Suprapubic skin (tissue), 4 donors: ENCODE data around the gene PORCN. TPM values are rescaled to one million over a fixed set of nuclear protein-coding genes. Genes with fewer than 3 reads are reported as not detected.
A peak's percentile ranks its signal among the peaks of the same experiment; 100 is the strongest.

Source experiments
- DNase-seq, 2 donors: peaks; one replicate each; pipeline ENCODE4 v3.0.0-alpha.2; 2019; ENCODE audit warnings: low spot score in 2 of 2
- H3K27ac ChIP-seq: fragments of 200-600 bp; sonication (generic); one replicate; pipeline ENCODE4 v1.5.1; 2019
- H3K27me3 ChIP-seq: fragments of 200-600 bp; sonication (generic); one replicate; pipeline ENCODE4 v1.5.1; 2019
- H3K36me3 ChIP-seq: fragments of 200-600 bp; sonication (generic); one replicate; pipeline ENCODE4 v1.5.1; 2019
- H3K4me1 ChIP-seq: fragments of 200-600 bp; sonication (generic); one replicate; pipeline ENCODE4 v1.5.1; 2019
- H3K4me3 ChIP-seq: fragments of 200-600 bp; sonication (generic); one replicate; pipeline ENCODE4 v1.5.1; 2019; ENCODE audit warnings: mild to moderate bottlenecking
- H3K9me3 ChIP-seq: fragments of 200-600 bp; sonication (generic); one replicate; pipeline ENCODE4 v1.5.1; 2019
- CTCF ChIP-seq, 2 donors: fragments of 200-600 bp in 1 of 2; fragments of 450-650 bp in 1 of 2; sonication (generic) in 1 of 2; IDR thresholded peaks; one replicate each; pipeline ENCODE4 v1.5.1; 2016 to 2019; ENCODE audit warnings: antibody characterized with exemption in 2 of 2, mild to moderate bottlenecking in 1 of 2, moderate library complexity in 1 of 2
- EP300 ChIP-seq: sonication (generic); formaldehyde crosslinking; IDR thresholded peaks from one replicate; pipeline ENCODE4 v1.6.1; 2017; ENCODE audit warnings: antibody characterized with exemption
- POLR2A ChIP-seq, 2 donors: fragments of 450-650 bp; IDR thresholded peaks; one replicate each; pipeline ENCODE4 v1.6.1; 2017; ENCODE audit warnings: antibody characterized with exemption in 2 of 2, mild to moderate bottlenecking in 2 of 2, moderate library complexity in 2 of 2
- POLR2AphosphoS5 ChIP-seq, 3 donors: sonication (generic); formaldehyde crosslinking; IDR thresholded peaks; one replicate each; pipeline ENCODE4 v1.6.1; 2017; ENCODE audit warnings: antibody characterized with exemption in 3 of 3
- WGBS: methylation state at CpG from one replicate; pipeline ENCODE4 v1.1.5; 2018; 5-methylcytosine and 5-hydroxymethylcytosine counted together
- total RNA-seq, 4 donors: library from RNA; depleted of rRNA; stranded (reverse); fragments of >200 nt; gene quantifications; one replicate each; pipeline ENCODE4 v1.1.0, GENCODE V29; 2016

Gene PORCN
- total RNA-seq, 4 donors from 2014 or later: 16.7 to 34.5 (median 25.8) TPM

GRCh38 chrX:48489892-48490291 is 18.9 kb upstream of the PORCN start:
- TF ChIP-seq POLR2A (IDR thresholded peaks at IDR 0.05) (no peak), CTCF (IDR thresholded peaks at IDR 0.05) (no peak), EP300 (no peak), POLR2AphosphoS5 (IDR thresholded peaks at IDR 0.05) (no peak)
- no peaks in the 10 kb centered on the region for H3K9me3 ChIP-seq
- H3K4me3 ChIP-seq: no peak overlapping the region
- no peaks in the 10 kb centered on the region for H3K27me3 ChIP-seq
- peak overlapping the region; percentile 60 for H3K27ac ChIP-seq
- WGBS: 65% methylated on average over 2 of the region's 2 CpGs
- no peaks in the 10 kb centered on the region for H3K4me1 ChIP-seq
- no peaks in the 10 kb centered on the region for H3K36me3 ChIP-seq
- DNase-seq: no peak

- Histone ChIP-seq H3K9me3 (no peaks in the 10 kb centered on the region), H3K4me1 (no peaks in the 10 kb centered on the region), H3K4me3 (no peak overlapping the region), H3K27ac (peak overlapping the region; percentile 60), H3K27me3 (no peaks in the 10 kb centered on the region), H3K36me3 (no peaks in the 10 kb centered on the region)
- DNase-seq: no peak
- TF ChIP-seq POLR2A (IDR thresholded peaks at IDR 0.05): no peak
- TF ChIP-seq EP300: no peak
- no peak for TF ChIP-seq CTCF (IDR thresholded peaks at IDR 0.05)
- no peak for TF ChIP-seq POLR2AphosphoS5 (IDR thresholded peaks at IDR 0.05)
- WGBS: 64% methylated on average over 8 of the region's 8 CpGs
Measured at GRCh38 chrX:48490661-48491060, 18.1 kb upstream of the PORCN start.

DNA sequence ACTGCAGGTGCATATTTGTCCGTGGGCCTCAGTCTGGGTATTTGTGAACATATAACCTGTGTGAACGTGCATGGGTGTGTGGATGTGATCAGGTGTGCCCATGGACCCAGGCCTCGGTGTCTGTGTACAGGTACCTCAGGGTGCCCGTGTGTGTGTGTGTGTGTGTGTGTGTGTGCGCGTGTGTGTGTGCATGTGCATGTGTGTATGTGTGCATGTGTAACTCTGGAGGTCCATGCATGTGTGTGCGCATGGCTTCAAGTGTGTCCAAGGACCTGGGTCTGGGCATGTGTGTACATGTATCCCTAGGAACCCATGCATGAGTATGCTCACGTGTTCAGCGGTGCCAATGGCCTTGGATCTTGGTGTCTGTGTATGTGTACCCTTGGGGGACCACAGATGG is 17.0 kb upstream of the PORCN start:
- no peaks in the 10 kb centered on the region for H3K27me3 ChIP-seq
- H3K27ac ChIP-seq: no peak overlapping the region
- TF ChIP-seq POLR2A (IDR thresholded peaks at IDR 0.05): no peak
- TF ChIP-seq POLR2AphosphoS5 (IDR thresholded peaks at IDR 0.05): no peak
- no peak for TF ChIP-seq EP300
- no peak for TF ChIP-seq CTCF (IDR thresholded peaks at IDR 0.05)
- H3K4me3 ChIP-seq: no peak overlapping the region
- H3K36me3 ChIP-seq: no peaks in the 10 kb centered on the region
- no peaks in the 10 kb centered on the region for H3K9me3 ChIP-seq
- 84% methylated on average over 6 of the region's 9 CpGs for WGBS
- DNase-seq: no peak
- no peaks in the 10 kb centered on the region for H3K4me1 ChIP-seq

DNA sequence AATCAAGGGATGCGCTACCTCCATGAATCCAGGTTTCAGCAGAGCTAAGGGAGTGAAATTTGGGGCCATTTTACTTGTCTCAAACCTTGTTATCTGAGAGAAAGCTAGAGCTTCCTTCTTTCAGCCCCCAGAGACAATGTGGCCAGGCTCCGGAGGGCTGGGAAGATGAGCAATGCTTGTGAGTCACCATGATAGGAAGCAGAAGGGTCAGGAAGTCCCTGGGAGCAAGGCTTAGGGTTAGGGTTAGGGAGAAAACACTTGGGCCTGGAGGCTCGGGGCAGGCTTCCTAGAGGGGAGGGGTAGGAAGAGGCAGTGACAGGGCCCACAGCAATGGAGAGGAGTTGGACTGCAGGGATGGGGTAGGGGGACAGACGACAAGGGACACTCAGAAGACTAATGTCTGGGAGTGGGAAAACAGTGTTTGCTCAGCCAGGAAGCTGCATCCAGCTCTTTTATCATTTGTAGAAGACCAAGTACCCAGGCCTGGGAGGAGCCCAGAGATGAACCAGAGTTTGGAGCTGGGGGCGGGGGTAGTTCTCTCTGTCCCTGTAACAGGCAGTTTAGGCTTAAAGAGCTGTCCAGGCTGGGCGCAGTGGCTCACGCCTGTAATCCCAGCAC is 16.4 kb upstream of the PORCN start:
- no peak for TF ChIP-seq POLR2AphosphoS5 (IDR thresholded peaks at IDR 0.05)
- TF ChIP-seq CTCF (IDR thresholded peaks at IDR 0.05): no peak
- whole genome bisulfite sequencing: 77% methylated on average over 7 of the region's 7 CpGs
- H3K4me3 ChIP-seq: no peak overlapping the region

GRCh38 chrX:48493890-48494364 is 14.9 kb upstream of the PORCN start:
- DNase-seq: no peak
- no peak overlapping the region for H3K4me3 ChIP-seq
- no peaks in the 10 kb centered on the region for H3K9me3 ChIP-seq
- no peaks in the 10 kb centered on the region for H3K4me1 ChIP-seq
- H3K27ac ChIP-seq: no peak overlapping the region
- H3K27me3 ChIP-seq: no peaks in the 10 kb centered on the region
- no peaks in the 10 kb centered on the region for H3K36me3 ChIP-seq
- 51% methylated on average over 9 of the region's 10 CpGs for WGBS
- no peak for TF ChIP-seq EP300
- no peak for TF ChIP-seq POLR2A (IDR thresholded peaks at IDR 0.05)
- TF ChIP-seq CTCF (IDR thresholded peaks at IDR 0.05): no peak
- TF ChIP-seq POLR2AphosphoS5 (IDR thresholded peaks at IDR 0.05): no peak

More for the DNA sequence above, 16.4 kb upstream of the PORCN start:
- Histone ChIP-seq H3K4me1 (no peaks in the 10 kb centered on the region), H3K36me3 (no peaks in the 10 kb centered on the region), H3K27me3 (no peaks in the 10 kb centered on the region), H3K9me3 (no peaks in the 10 kb centered on the region), H3K27ac (no peak overlapping the region)
- no peak for DNase-seq
